Stomach smooth muscle (tissue), 2 donors: ENCODE results near the gene MAP3K7.

Experiments used
- H3K27ac ChIP-seq: one replicate; pipeline ENCODE4 v1.7.0; 2013; ENCODE audit warnings: mild to moderate bottlenecking, low read length, inconsistent platforms
- H3K27me3 ChIP-seq, 2 donors: one replicate each; pipeline ENCODE4 v1.7.0; 2013; ENCODE audit warnings: low read length in 2 of 2; ENCODE audit not compliant: insufficient read depth in 2 of 2, control insufficient read depth in 1 of 2
- H3K36me3 ChIP-seq, 2 donors: one replicate each; pipeline ENCODE4 v1.7.0; 2013; ENCODE audit warnings: low read length in 2 of 2; ENCODE audit not compliant: control insufficient read depth in 2 of 2, insufficient read depth in 2 of 2
- H3K4me1 ChIP-seq: one replicate; pipeline ENCODE4 v1.7.0; 2013; ENCODE audit warnings: low read length; ENCODE audit not compliant: control insufficient read depth, insufficient read depth
- H3K4me3 ChIP-seq, 2 donors: one replicate each; pipeline ENCODE4 v1.7.0; 2013; ENCODE audit warnings: low read length in 2 of 2
- H3K9ac ChIP-seq, 2 donors: one replicate each; pipeline ENCODE4 v1.7.0; 2013; ENCODE audit warnings: low read length in 2 of 2, mild to moderate bottlenecking in 1 of 2
- H3K9me3 ChIP-seq, 2 donors: one replicate each; pipeline ENCODE4 v1.7.0; 2013; ENCODE audit warnings: low read length in 2 of 2; ENCODE audit not compliant: control insufficient read depth in 2 of 2
- donor health status: healthy.
- donor health status: Pancreatic carcinoma.

MAP3K7 gene

DNA sequence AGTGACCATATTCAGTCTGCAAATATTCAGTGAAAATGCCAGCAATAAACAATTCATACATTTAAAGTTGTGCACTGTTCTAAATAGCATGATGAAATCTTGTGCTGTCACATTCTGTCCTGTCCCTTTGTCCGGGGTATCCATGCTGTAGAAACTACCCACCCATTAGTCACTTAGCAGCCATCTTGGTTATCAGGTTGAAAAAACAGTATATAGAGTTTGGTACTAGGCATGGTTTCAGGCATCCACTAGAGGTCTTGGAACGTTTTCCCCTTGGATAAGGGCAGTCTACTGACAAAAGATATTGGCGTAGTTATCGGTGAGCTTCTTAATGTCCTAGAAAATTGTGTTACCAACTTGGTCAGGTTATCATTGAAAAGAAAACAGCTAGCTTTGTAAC is 12.3 kb upstream of the MAP3K7 start:
- no peaks in the 10 kb centered on the region for H3K27me3 ChIP-seq
- no peaks in the 10 kb centered on the region for H3K9me3 ChIP-seq
- H3K36me3 ChIP-seq: no peaks in the 10 kb centered on the region
- no peaks in the 10 kb centered on the region for H3K4me1 ChIP-seq
- no peak overlapping the region for H3K4me3 ChIP-seq
- no peak overlapping the region for H3K27ac ChIP-seq
- no peak overlapping the region for H3K9ac ChIP-seq

DNA sequence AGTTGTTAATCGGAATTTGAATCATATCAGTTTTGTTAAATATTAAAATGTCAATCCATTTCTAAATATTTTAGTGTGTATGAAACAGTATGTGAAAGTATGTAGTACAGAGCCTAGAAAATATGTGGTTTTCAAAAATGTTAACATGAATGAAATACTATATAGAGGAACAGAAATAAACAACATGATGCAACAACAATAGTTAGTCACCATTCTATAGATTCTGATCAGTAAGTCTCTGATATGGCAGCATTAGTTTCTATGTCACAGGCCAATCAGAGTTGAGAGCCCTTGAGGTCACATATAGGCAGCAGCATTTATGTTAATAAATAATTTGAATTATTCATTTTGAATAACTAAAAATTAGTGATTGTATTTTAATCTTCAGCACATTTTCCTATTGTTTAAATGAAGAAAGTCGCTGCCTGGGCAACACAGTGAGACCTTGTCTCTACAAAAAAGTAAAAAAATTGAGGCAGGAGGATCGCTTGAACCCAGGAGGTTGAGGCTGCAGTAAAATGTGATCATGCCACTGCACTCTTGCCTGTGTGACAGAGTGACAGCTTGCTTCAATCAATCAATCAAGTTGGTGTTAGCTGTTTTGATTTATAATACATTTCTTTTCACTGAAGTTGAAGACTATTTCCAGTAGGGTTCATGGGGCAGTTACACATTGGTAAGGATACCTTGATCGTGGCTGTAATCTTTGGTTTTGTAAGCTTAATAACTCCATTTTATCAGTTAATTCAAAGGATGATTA is 11.5 kb upstream of the MAP3K7 start:
- no peak overlapping the region for H3K4me3 ChIP-seq
- no peak overlapping the region for H3K27ac ChIP-seq
- H3K4me1 ChIP-seq: no peaks in the 10 kb centered on the region
- H3K9me3 ChIP-seq: no peaks in the 10 kb centered on the region
- no peak overlapping the region for H3K9ac ChIP-seq
- no peaks in the 10 kb centered on the region for H3K27me3 ChIP-seq
- no peaks in the 10 kb centered on the region for H3K36me3 ChIP-seq

GRCh38 chr6:90596967-90597539 is 10.2 kb upstream of the MAP3K7 start:
- H3K4me1 ChIP-seq: no peaks in the 10 kb centered on the region
- no peaks in the 10 kb centered on the region for H3K27me3 ChIP-seq
- H3K4me3 ChIP-seq: no peak overlapping the region
- H3K9ac ChIP-seq: no peak overlapping the region
- no peaks in the 10 kb centered on the region for H3K9me3 ChIP-seq
- no peak overlapping the region for H3K27ac ChIP-seq
- H3K36me3 ChIP-seq: no peaks in the 10 kb centered on the region

DNA sequence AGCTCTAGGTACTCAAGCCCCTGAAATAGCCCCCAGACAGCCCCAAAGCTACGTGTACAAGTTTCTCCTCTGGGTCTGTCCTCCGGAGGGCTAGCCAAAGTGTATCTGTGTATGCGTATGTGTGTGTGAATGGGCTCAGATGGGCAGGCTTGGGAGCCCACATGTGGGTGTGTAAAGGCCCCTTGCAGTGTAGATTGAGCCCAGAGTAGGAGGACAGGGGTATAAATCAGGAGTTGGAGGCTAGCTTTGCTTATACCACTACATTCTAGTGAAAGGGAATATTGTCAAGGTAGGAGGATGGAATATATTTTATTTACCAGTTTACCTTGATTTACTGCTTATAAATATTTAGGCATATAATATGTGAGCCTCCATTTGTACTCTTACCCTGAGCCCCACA is 9.0 kb upstream of the MAP3K7 start:
- H3K27ac ChIP-seq: no peak overlapping the region
- H3K9me3 ChIP-seq: no peaks in the 10 kb centered on the region
- no peak overlapping the region for H3K4me3 ChIP-seq
- H3K27me3 ChIP-seq: peaks cover 0 to 2% of the 10 kb centered on the region in 2 donors
- H3K9ac ChIP-seq: no peak overlapping the region
- no peaks in the 10 kb centered on the region for H3K4me1 ChIP-seq
- no peaks in the 10 kb centered on the region for H3K36me3 ChIP-seq

- peak overlapping the region; percentile 92 for H3K9ac ChIP-seq
- H3K27me3 ChIP-seq: no peaks in the 10 kb centered on the region
- H3K4me1 ChIP-seq: peaks cover 5% of the 10 kb centered on the region
- H3K36me3 ChIP-seq: no peaks in the 10 kb centered on the region
- no peaks in the 10 kb centered on the region for H3K9me3 ChIP-seq
- H3K4me3 ChIP-seq: peak overlapping the region; percentile 88 to 96
- H3K27ac ChIP-seq: peak overlapping the region; percentile 92
Measured at GRCh38 chr6:90586546-90586835, 381 bp downstream of the MAP3K7 start.

DNA sequence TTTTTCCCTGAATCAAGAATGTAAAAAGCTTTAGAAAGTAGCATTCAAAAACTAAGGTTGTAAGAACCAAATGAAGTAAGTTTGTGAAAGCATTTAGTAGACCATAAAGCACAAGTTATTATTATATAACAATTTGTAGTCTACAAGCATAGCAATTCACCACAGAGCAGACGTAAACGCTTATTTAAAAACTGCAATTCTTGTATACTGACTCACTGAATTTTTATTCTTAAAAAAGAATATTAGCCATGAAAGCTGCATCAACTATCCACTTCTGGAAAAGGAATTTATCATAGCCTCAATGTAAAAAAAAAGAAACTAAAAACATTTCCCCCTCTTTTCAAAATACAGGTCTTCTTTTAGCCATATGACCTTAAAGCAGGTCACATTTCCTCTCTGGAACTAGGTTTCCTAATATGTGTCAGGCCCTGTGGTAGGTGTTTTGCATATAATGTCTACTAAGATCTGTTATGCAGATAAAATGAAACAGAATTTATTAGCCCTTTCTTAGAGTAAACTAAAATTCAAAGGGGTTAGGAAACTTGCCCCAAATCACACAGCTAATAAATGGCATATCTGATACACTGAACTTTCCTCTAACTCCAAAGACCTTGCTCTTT is 2.1 kb downstream of the MAP3K7 start:
- H3K36me3 ChIP-seq: no peaks in the 10 kb centered on the region
- peaks cover 5% of the 10 kb centered on the region for H3K4me1 ChIP-seq
- no peaks in the 10 kb centered on the region for H3K27me3 ChIP-seq
- H3K27ac ChIP-seq: no peak overlapping the region
- H3K9ac ChIP-seq: no peak overlapping the region
- H3K4me3 ChIP-seq: no peak overlapping the region
- no peaks in the 10 kb centered on the region for H3K9me3 ChIP-seq

GRCh38 chr6:90583836-90584481 is 2.9 kb downstream of the MAP3K7 start:
- Histone ChIP-seq H3K9me3 (no peaks in the 10 kb centered on the region), H3K9ac (no peak overlapping the region), H3K36me3 (no peaks in the 10 kb centered on the region), H3K27ac (no peak overlapping the region), H3K27me3 (no peaks in the 10 kb centered on the region), H3K4me3 (no peak overlapping the region), H3K4me1 (peaks cover 5% of the 10 kb centered on the region)

GRCh38 chr6:90583179-90583835 is 3.6 kb downstream of the MAP3K7 start:
- Histone ChIP-seq H3K4me3 (no peak overlapping the region), H3K9ac (no peak overlapping the region), H3K27ac (no peak overlapping the region), H3K9me3 (no peaks in the 10 kb centered on the region), H3K4me1 (peaks cover 5% of the 10 kb centered on the region), H3K27me3 (no peaks in the 10 kb centered on the region), H3K36me3 (no peaks in the 10 kb centered on the region)

DNA sequence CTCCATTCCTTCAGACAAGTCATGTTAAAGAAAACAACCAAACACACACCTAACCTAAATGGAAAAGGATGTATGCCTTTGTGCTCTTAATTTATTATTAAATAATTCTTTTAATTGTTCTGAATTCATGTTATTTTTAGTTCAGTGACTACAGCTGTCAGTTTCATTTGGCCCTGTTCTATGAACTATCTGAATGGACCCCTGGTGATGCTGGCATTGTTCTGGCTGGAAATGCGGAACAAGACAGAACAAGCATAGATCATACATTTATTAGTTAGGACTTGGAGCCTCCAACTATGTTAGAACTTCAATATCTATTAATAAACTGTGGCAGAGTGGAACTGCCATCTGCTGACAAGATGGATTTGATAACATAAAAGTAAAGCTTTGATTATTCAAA is 5.7 kb downstream of the MAP3K7 start:
- H3K36me3 ChIP-seq: no peaks in the 10 kb centered on the region
- no peaks in the 10 kb centered on the region for H3K9me3 ChIP-seq
- H3K27me3 ChIP-seq: no peaks in the 10 kb centered on the region
- H3K4me3 ChIP-seq: no peak overlapping the region
- no peak overlapping the region for H3K9ac ChIP-seq
- no peak overlapping the region for H3K27ac ChIP-seq
- no peaks in the 10 kb centered on the region for H3K4me1 ChIP-seq

- no peak overlapping the region for H3K9ac ChIP-seq
- H3K4me3 ChIP-seq: no peak overlapping the region
- no peak overlapping the region for H3K27ac ChIP-seq
- H3K36me3 ChIP-seq: no peaks in the 10 kb centered on the region
- no peaks in the 10 kb centered on the region for H3K27me3 ChIP-seq
- H3K4me1 ChIP-seq: no peaks in the 10 kb centered on the region
- H3K9me3 ChIP-seq: no peaks in the 10 kb centered on the region
Measured at GRCh38 chr6:90578894-90579549, 7.8 kb downstream of the MAP3K7 start.
